A549 (cell line): ENCODE data around the gene MAPK13. TPM values are rescaled to one million over a fixed set of nuclear protein-coding genes. Genes with fewer than 3 reads are reported as not detected.

ENCODE experiments used
- ATAC-seq, 2 experiments: fragments of 200-7000 bp in 1 of 2; fragments of >200 bp in 1 of 2; cut with Nextera tagmentation in 1 of 2; cut with Tn5 transposase in 1 of 2; 3 replicates each; pipeline versions ENCODE4 v1.8.0 to v1.9.1; 2018 to 2020; ENCODE audit warnings: mild to moderate bottlenecking in 1 of 2, moderate library complexity in 1 of 2
- CTCF ChIA-PET: fragments of 300-600 bp; sonication (Branson Sonifier 250); formaldehyde crosslinking; extraction: SDS; loops from one replicate; lab custom pipeline; 2021; ENCODE audit warnings: antibody characterized with exemption, inconsistent platforms; lab: Yijun Ruan, JAX
- POLR2A ChIA-PET: fragments of 350-600 bp; formaldehyde crosslinking; extraction: SDS; loops from one replicate; lab custom pipeline; 2021; ENCODE audit warnings: antibody characterized with exemption, inconsistent platforms; lab: Yijun Ruan, JAX
- DNase-seq, 2 experiments: peaks; one replicate each; pipeline versions ENCODE4 v3.0.0 to v3.0.0-alpha.2; 2011 to 2016; ENCODE audit warnings: low read depth in 1 of 2, low spot score in 1 of 2
- FAIRE-seq: peaks from 2 replicates; lab custom pipeline; 2011; peaks lifted over from hg19 to GRCh38; lab: Jason Lieb, UNC
- H3K27ac ChIP-seq, 2 experiments: fragments of >200 bp; sonication (Bioruptor Twin); formaldehyde crosslinking; 3 replicates each; pipeline ENCODE4 v1.5.1; 2016 to 2017
- H3K4me1 ChIP-seq: fragments of >200 bp; sonication (Bioruptor Twin); formaldehyde crosslinking; 3 replicates; pipeline ENCODE4 v1.6.1; 2016
- H3K4me2 ChIP-seq: fragments of >200 bp; sonication (Bioruptor Twin); formaldehyde crosslinking; 3 replicates; pipeline ENCODE4 v1.6.1; 2016
- H3K4me3 ChIP-seq: fragments of >200 bp; sonication (Bioruptor Twin); formaldehyde crosslinking; 3 replicates; pipeline ENCODE4 v1.5.1; 2016
- H3K9me3 ChIP-seq: fragments of >200 bp; sonication (Bioruptor Twin); formaldehyde crosslinking; 3 replicates; pipeline ENCODE4 v1.6.1; 2016
- CBX8 ChIP-seq: fragments of 200-600 bp; sonication (generic); IDR thresholded peaks from 2 replicates; pipeline ENCODE4 v1.6.1; 2016
- CEBPB ChIP-seq, 2 experiments: fragments of >200 bp in 1 of 2; sonication (Bioruptor Twin) in 1 of 2; formaldehyde crosslinking in 1 of 2; IDR thresholded peaks; 2 replicates each; pipeline ENCODE4 v1.6.1; 2012 to 2016
- CHD2 ChIP-seq: fragments of 150-350 bp; IDR thresholded peaks from 2 replicates; pipeline ENCODE4 v1.6.1; 2014; ENCODE audit warnings: low read length; ENCODE audit not compliant: partially characterized antibody
- EP300 ChIP-seq, 2 experiments: fragments of >200 bp; sonication (Bioruptor Twin); formaldehyde crosslinking; IDR thresholded peaks; 2 replicates in 1 of 2; 3 replicates in 1 of 2; pipeline ENCODE4 v1.6.1; 2016 to 2017
- FOSL2 ChIP-seq, 2 experiments: fragments of 450-650 bp in 1 of 2; fragments of >200 bp in 1 of 2; sonication (Bioruptor Twin) in 1 of 2; formaldehyde crosslinking; IDR thresholded peaks; 2 replicates each; pipeline versions ENCODE4 v1.5.0 to v1.6.1; 2016 to 2020; ENCODE audit warnings: mild to moderate bottlenecking in 1 of 2, moderate library complexity in 1 of 2
- GATA3 ChIP-seq: IDR thresholded peaks from 2 replicates; pipeline ENCODE4 v1.6.1; 2012; ENCODE audit warnings: borderline replicate concordance
- HDAC2 ChIP-seq: fragments of 200-600 bp; sonication (generic); IDR thresholded peaks from 2 replicates; pipeline ENCODE4 v1.6.1; 2016
- HES2 ChIP-seq: fragments of >200 bp; sonication (Bioruptor Twin); formaldehyde crosslinking; IDR thresholded peaks from 2 replicates; pipeline ENCODE4 v1.6.1; 2016
- HOXA7 ChIP-seq: fragments of 250-450 bp; sonication (Bioruptor Pico); IDR thresholded peaks from 2 replicates; pipeline ENCODE4 v1.5.0; 2020; ENCODE audit warnings: mild to moderate bottlenecking, moderate library complexity
- HOXB13 ChIP-seq: fragments of 250-450 bp; sonication (Bioruptor Pico); IDR thresholded peaks from 2 replicates; pipeline ENCODE4 v1.5.0; 2020; ENCODE audit warnings: low read depth, mild to moderate bottlenecking, moderate library complexity
- HOXB5 ChIP-seq: fragments of 250-450 bp; sonication (Bioruptor Pico); IDR thresholded peaks from 2 replicates; pipeline ENCODE4 v1.5.0; 2020; ENCODE audit warnings: mild to moderate bottlenecking, moderate library complexity
- JUNB ChIP-seq: fragments of >200 bp; sonication (Bioruptor Twin); formaldehyde crosslinking; IDR thresholded peaks from 2 replicates; pipeline ENCODE4 v1.6.1; 2016
- NFE2L2 ChIP-seq: fragments of 150-350 bp; conservative IDR thresholded peaks from 2 replicates; pipeline ENCODE4 v1.6.1; 2014; ENCODE audit warnings: low read length
- RAD21 ChIP-seq, 2 experiments: fragments of >200 bp in 1 of 2; sonication (Bioruptor Twin) in 1 of 2; formaldehyde crosslinking in 1 of 2; IDR thresholded peaks in 1 of 2; conservative IDR thresholded peaks in 1 of 2; 2 replicates in 1 of 2; 3 replicates in 1 of 2; pipeline ENCODE4 v1.6.1; 2012 to 2018; ENCODE audit warnings: inconsistent platforms in 1 of 2
- RNF2 ChIP-seq: fragments of 200-600 bp; sonication (generic); IDR thresholded peaks from 2 replicates; pipeline ENCODE4 v1.6.1; 2016; ENCODE audit warnings: low read depth, mild to moderate bottlenecking, antibody characterized with exemption, moderate library complexity, borderline replicate concordance
- SREBF2 ChIP-seq: fragments of 450-650 bp; IDR thresholded peaks from 2 replicates; pipeline ENCODE4 v1.6.1; 2014; ENCODE audit warnings: mild to moderate bottlenecking, moderate library complexity
- ZFP36 ChIP-seq: fragments of 450-650 bp; IDR thresholded peaks from 2 replicates; pipeline ENCODE4 v1.6.1; 2014; ENCODE audit warnings: borderline replicate concordance; ENCODE audit not compliant: partially characterized antibody
- ZNF302 ChIP-seq: fragments of 250-450 bp; sonication (Bioruptor Pico); IDR thresholded peaks from 2 replicates; pipeline ENCODE4 v1.9.0; 2021; ENCODE audit warnings: inconsistent platforms, mild to moderate bottlenecking, moderate library complexity
- ZSCAN20 ChIP-seq: fragments of 250-450 bp; sonication (Bioruptor Pico); IDR thresholded peaks from 2 replicates; pipeline ENCODE4 v1.8.0; 2022; ENCODE audit warnings: mild to moderate bottlenecking, moderate library complexity
- WGBS: methylation state at CpG from one replicate; pipeline ENCODE4 v1.1.6; 2017; ENCODE audit errors: missing lambda C conversion rate; 5-methylcytosine and 5-hydroxymethylcytosine counted together
- polyA plus RNA-seq, 4 experiments: library from polyadenylated mRNA; depleted of rRNA in 3 of 4; stranded (reverse); fragments of >200 nt; fragmentation: RNase III in 1 of 4; extraction: RNeasy Plus Mini Kit Qiagen cat#74134 plus additional on column Dnase treatment in 1 of 4; gene quantifications; 2 replicates in 3 of 4; 3 replicates in 1 of 4; pipeline ENCODE4 v1.2.3, GENCODE V29; 2011 to 2017
- TF ChIP-seq, protein P1 (sequence below): fragments of 450-650 bp; IDR thresholded peaks from 2 replicates; pipeline ENCODE4 v1.6.1; 2014; ENCODE audit warnings: antibody characterized with exemption
- TF ChIP-seq, protein P2 (sequence below): fragments of >200 bp; sonication (Bioruptor Twin); formaldehyde crosslinking; IDR thresholded peaks from 3 replicates; pipeline ENCODE4 v1.6.1; 2016
- TF ChIP-seq, protein P3 (sequence below): IDR thresholded peaks from 2 replicates; pipeline ENCODE4 v1.6.1; 2012; ENCODE audit warnings: low read depth, borderline replicate concordance
- TF ChIP-seq, protein P4 (sequence below): fragments of >200 bp; sonication (Bioruptor Twin); formaldehyde crosslinking; IDR thresholded peaks from 3 replicates; pipeline ENCODE4 v1.5.1; 2016

MAPK13 gene
- polyA plus RNA-seq, 2 of the 4 experiments (the other 2 are of a cell fraction) = 0.45 to 0.63 TPM

DNA sequence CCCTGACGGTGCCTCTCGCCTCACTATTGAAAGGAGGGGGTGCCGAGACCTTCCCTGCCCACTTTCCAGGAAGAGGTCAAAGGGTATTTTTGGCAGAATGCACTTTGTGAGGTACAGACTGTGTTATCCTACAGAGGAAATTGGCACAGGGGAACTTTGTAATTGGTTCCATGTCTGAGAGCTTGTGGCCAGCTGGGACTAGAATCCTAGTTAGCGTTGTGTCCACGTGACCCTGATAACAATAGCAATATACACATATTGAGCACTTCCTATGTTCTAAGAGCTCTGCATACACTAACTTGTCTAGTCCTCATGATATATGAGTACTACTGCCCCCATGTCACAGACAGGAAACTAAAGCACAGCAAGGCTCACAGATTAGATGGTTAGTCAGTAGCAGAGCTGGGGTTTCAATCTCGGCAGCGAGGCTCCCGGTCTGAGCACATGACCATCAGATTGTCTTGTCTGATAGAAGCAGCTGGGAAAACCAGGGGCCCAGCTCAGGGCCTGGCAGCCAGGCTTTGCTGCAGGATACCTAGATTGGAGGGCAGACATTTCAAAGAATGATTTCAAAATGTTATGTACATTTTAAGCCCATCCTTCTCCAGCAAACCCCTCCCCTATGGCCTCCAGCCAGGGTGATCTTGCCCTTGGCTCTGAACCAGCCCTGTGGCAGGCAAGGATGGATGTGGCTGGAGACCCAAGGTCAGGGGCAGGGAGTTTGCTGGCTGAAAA is 1.4 kb downstream of the MAPK13 start:
- peak overlapping the region in 1 of 2 experiments; percentile 55; a peak in 2 of 6 replicates for H3K27ac ChIP-seq
- H3K4me2 ChIP-seq = no peak overlapping the region
- peak in 1 of 2 experiments; percentile 15; a peak in 1 of 6 replicates for ATAC-seq
- no peak overlapping the region for H3K4me3 ChIP-seq
- ChIA-PET CTCF (interaction anchor here (0.7 to 0.9 kb wide), 2 partner anchors 35 to 170 kb away, joined by 3 read pairs; no protein-coding TSS in a partner anchor), POLR2A (no interaction called here)
- TF ChIP-seq HES2 (no peak), EP300 (IDR thresholded peaks at IDR 0.05) (no peak), CEBPB (IDR thresholded peaks at IDR 0.05) (no peak), CBX8 (no peak), HOXA7 (CRISPR knock-in tag) (no peak), NFE2L2 (no peak), SREBF2 (no peak), RAD21 (conservative IDR thresholded peaks at IDR 0.05 in 1 of 2, IDR thresholded peaks at IDR 0.05 in 1 of 2) (no peak), FOSL2 (IDR thresholded peaks at IDR 0.05) (no peak), FOSL2 (CRISPR knock-in tag; IDR thresholded peaks at IDR 0.05) (no peak), JUNB (no peak), HOXB13 (CRISPR knock-in tag) (no peak), HDAC2 (no peak), ZNF302 (no peak), ZSCAN20 (no peak), GATA3 (no peak)
- TF ChIP-seq, protein P1, sequence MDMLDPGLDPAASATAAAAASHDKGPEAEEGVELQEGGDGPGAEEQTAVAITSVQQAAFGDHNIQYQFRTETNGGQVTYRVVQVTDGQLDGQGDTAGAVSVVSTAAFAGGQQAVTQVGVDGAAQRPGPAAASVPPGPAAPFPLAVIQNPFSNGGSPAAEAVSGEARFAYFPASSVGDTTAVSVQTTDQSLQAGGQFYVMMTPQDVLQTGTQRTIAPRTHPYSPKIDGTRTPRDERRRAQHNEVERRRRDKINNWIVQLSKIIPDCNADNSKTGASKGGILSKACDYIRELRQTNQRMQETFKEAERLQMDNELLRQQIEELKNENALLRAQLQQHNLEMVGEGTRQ = no peak
- WGBS = 88% methylated on average over 7 of the region's 8 CpGs
- no peak for DNase-seq
- no peak for FAIRE-seq
- H3K4me1 ChIP-seq = peaks cover 19% of the 10 kb centered on the region
- no peaks in the 10 kb centered on the region for H3K9me3 ChIP-seq

- H3K4me1 ChIP-seq = peaks cover 12% of the 10 kb centered on the region; the same call in 2 of the 3 replicates
- no peaks in the 10 kb centered on the region for H3K9me3 ChIP-seq
- ChIA-PET CTCF (interaction anchor here (0.7 to 1.7 kb wide), 3 partner anchors 8 to 37 kb away, joined by 3 read pairs; no protein-coding TSS in a partner anchor), POLR2A (no interaction called here)
- FAIRE-seq (no peak), ATAC-seq (no peak), DNase-seq (no peak)
- peak overlapping the region in 1 of 2 experiments; percentile 55; a peak in 2 of 6 replicates for H3K27ac ChIP-seq
- 88% methylated on average over 3 of the region's 5 CpGs for WGBS
- H3K4me2 ChIP-seq = no peak overlapping the region
- TF ChIP-seq HOXB5 (no peak), ZFP36 (no peak), CHD2 (no peak)
- TF ChIP-seq, protein P1 = no peak
- H3K4me3 ChIP-seq = no peak overlapping the region
Observed at GRCh38 chr6:36132246-36132895, 2.1 kb downstream of the MAPK13 start.

GRCh38 chr6:36133148-36133547 is 2.8 kb downstream of the MAPK13 start:
- ATAC-seq (no peak), DNase-seq (no peak), FAIRE-seq (no peak)
- no peaks in the 10 kb centered on the region for H3K9me3 ChIP-seq
- no peak overlapping the region; a peak in 1 of 6 replicates for H3K27ac ChIP-seq
- no peak overlapping the region for H3K4me3 ChIP-seq
- TF ChIP-seq RNF2 (no peak), EP300 (IDR thresholded peaks at IDR 0.05) (no peak), CHD2 (no peak), GATA3 (no peak), ZNF302 (no peak)
- TF ChIP-seq, protein P2, sequence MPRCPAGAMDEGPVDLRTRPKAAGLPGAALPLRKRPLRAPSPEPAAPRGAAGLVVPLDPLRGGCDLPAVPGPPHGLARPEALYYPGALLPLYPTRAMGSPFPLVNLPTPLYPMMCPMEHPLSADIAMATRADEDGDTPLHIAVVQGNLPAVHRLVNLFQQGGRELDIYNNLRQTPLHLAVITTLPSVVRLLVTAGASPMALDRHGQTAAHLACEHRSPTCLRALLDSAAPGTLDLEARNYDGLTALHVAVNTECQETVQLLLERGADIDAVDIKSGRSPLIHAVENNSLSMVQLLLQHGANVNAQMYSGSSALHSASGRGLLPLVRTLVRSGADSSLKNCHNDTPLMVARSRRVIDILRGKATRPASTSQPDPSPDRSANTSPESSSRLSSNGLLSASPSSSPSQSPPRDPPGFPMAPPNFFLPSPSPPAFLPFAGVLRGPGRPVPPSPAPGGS = no peak
- TF ChIP-seq, protein P3, sequence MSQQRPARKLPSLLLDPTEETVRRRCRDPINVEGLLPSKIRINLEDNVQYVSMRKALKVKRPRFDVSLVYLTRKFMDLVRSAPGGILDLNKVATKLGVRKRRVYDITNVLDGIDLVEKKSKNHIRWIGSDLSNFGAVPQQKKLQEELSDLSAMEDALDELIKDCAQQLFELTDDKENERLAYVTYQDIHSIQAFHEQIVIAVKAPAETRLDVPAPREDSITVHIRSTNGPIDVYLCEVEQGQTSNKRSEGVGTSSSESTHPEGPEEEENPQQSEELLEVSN = no peak
- TF ChIP-seq, protein P4, sequence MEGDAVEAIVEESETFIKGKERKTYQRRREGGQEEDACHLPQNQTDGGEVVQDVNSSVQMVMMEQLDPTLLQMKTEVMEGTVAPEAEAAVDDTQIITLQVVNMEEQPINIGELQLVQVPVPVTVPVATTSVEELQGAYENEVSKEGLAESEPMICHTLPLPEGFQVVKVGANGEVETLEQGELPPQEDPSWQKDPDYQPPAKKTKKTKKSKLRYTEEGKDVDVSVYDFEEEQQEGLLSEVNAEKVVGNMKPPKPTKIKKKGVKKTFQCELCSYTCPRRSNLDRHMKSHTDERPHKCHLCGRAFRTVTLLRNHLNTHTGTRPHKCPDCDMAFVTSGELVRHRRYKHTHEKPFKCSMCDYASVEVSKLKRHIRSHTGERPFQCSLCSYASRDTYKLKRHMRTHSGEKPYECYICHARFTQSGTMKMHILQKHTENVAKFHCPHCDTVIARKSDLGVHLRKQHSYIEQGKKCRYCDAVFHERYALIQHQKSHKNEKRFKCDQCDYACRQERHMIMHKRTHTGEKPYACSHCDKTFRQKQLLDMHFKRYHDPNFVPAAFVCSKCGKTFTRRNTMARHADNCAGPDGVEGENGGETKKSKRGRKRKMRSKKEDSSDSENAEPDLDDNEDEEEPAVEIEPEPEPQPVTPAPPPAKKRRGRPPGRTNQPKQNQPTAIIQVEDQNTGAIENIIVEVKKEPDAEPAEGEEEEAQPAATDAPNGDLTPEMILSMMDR = no peak
- ChIA-PET CTCF (interaction anchor here (1.0 to 1.7 kb wide), 3 partner anchors 9 to 227 kb away, joined by 3 read pairs; no protein-coding TSS in a partner anchor), POLR2A (no interaction called here)
- 80% methylated on average over 4 of the region's 4 CpGs for WGBS
- H3K4me1 ChIP-seq = peaks cover 5% of the 10 kb centered on the region; the same call in 1 of the 3 replicates
- no peak overlapping the region for H3K4me2 ChIP-seq
